Measurements from ENCODE around the gene ZBTB7B.
"Not testable (repeated sequence)": the region's sequence is repeated elsewhere in the genome, so short reads cannot be mapped to it uniquely, and the experiment has no call there.

ZBTB7B gene

DNA sequence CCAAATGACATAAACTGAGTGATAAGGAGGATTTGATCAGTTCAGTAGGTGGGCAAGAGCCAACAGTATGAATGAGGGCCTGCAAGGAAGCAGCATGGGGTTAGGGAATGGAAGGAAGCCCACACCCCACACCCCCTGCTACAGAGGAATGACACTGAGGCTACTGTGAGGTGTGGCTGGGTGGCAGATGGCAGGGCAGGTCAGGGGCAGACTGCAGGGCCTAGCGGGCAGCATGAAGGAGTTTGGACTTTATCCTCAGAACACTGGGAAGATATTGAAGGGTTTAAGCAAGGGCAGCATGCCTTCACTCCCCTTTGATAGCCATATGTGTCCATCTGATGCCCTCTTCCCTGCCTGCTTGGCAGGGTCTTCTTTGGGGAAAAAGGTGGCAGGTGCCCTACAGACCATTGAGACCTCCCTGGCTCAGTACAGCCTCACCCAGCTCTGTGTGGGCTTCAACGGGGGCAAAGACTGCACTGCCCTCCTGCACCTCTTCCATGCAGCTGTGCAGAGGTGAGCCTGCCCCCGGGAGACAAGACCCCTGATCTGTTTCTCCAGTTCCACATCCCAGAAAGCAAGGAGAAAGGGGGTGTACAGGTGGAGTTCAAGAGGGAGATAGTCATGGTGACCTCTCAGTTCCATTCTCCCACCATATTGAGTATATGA is 13.3 kb upstream of the ZBTB7B start:
- no peak for DNase-seq

DNA sequence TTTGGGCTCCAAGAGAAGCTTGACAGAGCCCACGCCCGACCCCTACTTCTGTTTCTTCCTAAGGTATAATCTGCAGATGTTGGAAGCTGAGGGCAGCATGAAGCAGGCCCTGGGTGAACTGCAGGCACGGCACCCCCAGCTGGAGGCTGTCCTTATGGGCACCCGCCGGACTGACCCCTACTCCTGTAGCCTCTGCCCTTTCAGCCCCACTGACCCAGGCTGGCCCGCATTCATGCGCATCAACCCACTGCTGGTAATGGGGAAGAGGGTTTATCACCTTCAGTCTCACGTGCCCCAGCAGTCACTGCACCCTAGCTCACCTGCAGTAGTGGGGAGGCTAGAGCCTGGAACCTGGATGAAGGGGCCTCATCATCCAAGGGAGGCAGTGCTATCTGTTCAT is 12.3 kb upstream of the ZBTB7B start:
- DNase-seq, result no peak

DNA sequence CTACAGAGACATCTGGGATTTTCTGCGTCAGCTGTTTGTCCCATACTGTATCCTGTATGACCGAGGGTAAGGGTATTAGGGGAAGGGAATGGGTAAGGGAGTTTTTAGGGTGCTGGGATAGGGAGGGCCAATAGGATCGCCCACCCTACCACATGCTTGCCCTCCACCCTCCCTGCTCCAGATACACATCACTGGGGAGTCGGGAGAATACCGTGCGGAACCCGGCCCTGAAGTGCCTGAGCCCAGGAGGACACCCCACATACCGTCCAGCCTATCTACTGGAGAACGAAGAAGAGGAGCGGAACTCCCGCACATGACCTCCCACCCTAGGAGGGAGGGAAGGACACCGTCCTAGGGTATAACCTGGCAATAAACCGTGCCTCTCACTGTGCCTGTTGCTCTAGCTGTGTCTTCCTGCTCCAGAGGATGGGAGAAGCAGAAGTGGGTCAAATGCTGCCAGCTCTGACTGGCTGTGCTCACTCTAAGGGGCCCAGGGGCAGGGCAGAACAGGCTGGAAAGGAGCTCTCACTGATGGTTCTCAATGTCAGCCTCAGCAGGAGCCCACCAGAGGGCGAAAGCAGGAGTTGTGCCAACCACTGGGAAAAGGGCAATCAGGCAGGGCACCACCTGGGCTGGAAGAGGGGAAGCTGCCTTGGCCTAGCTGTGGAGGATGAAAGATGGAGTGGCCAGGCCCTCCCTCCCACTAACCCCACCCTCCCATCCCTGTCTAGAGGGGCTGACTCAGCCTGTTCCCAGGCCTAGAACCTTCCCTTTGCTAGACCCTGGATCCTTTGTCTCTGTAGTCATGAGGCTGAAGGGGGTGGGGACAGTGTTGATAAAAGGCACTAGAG is 9.7 kb upstream of the ZBTB7B start:
- DNase-seq, result no peak

DNA sequence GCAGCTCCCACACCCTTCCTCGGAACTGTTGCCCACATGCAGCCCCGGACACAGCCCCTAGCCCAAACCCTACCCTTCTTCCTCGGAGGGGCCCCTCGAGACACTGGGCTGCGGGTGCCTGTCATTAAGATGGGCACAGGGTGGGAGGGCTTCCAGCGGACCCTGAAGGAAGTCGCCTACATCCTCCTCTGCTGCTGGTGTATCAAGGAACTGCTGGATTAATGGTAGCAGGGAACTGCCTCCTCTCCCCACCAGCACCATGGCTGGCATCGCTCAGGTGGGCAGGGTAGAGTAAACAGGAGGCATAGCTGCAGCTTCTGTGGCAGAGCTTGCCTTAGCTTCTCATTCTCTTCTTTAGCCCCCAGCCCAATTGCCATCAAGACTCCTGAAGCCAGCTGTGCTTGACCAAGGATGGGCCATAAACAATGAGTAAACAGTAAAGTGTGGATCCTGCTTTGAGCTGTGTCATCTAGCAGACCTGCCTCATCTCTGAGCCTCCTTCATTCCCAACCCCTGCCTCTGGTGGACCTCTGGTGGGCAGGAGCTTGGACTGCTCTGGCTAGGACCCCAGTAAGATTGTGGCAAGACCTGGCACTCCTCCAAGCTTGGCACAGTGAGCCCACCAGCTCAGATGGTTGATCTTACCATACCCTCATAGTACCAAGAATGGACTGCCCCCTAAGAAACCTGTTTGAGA is 8.9 kb upstream of the ZBTB7B start, which contains the start of gene LENEP:
Gene LENEP, plus strand, starts transcription at position 15 of the 697 bp plus-strand sequence. Its CDS starts 22 bp downstream, at position 37.
- DNase-seq, result no peak

DNA sequence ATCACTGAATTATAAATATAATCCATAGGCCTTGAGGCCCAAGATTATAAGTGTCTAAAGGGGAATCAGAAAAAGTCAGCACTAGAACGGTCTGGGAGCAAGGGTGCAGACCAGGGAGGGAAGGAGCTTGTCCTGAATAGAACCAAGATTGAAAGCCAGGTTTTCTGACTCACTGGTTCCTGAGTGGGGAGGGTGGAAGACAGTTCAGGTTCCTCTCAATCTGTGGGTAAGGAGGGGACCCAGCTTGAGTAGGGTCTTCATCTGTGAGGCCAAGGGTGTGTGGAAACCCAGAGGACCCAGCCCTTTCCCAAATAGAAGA is 8.4 kb upstream of the ZBTB7B start:
- no peak for DNase-seq

DNA sequence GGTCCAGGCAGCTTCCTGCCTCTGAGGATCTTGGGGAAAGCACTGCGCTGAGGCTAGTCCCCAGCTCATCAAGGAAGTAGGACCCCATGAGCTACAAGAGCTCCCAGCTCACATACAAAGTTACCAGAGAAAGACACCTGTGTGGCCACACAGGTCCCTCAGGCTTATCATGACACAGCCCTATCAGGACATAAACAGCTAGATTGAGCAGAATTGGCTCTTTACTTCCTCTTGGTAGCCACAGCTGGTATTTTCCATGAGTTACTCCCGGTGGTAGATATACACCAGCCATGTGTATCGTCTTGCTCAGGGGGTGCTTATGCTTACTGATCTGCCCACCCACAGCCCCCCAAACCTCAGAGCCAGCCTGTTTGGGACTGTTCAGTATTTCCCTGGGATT is 8.0 kb upstream of the ZBTB7B start:
- DNase-seq, result no peak

DNA sequence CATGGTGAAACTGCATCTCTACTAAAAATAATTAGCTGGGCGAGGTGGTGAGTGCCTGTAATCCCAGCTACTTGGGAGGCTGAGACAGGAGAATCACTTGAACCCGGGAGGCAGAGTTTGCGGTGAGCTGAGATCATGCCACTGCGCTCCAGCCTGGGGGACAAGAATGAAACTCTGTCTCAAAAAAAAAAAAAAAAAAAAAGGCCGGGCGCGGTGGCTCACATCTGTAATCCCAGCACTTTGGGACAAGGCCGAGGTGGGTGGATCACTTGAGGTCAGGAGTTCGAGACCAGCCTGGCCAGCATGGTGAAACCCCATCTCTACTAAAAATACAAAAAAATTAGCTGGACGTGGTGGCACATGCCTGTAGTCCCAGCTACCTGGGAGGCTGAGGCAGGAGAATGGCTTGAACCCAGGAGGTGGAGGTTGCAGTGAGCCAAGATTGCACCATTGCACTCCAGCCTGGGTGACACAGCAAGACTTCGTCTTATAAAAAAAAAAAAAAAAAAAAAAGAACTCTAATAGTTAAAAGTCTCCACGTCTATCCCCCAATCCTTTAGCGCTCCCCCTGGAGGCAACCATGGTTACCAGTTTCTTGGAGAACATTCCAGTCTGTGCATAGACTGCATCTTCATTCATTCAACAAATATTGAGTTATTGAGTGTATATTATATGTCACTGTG is 7.2 kb upstream of the ZBTB7B start:
- DNase-seq, result not testable (repeated sequence)

DNA sequence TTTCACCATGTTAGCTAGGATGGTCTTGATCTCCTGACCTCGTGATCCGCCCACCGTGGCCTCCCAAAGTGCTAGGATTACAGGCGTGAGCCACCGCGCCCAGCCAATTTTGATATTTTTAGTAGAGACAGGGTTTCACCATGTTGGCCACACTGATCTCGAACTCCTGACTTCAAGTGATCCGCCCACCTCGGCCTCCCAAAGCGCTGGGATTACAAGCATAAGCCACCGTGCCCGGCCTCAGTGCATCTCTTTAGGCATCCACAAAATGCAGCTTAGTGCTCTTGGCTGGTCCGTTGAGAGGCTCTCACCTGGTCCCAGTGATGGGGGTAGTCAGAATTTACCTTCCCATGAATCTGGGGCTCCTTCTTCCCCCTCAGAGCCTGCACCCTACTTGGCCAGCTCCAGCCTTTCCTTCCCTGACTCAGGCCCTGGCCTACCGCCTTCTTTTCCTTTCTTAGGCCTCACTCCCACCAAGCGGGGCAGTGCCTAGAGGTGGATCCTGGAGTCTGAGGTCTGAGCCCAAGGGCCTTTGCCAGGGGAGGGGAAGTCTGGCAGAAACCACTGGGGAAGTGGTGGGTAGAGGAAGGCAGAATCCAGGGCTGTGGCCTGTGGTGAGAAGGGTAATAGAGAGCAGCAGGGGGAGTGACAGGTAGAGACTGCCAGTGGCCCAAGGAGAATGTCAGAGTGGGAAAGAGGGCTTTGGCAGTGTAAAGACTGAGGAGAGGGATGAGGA is 5.5 kb upstream of the ZBTB7B start:
- no peak for DNase-seq

DNA sequence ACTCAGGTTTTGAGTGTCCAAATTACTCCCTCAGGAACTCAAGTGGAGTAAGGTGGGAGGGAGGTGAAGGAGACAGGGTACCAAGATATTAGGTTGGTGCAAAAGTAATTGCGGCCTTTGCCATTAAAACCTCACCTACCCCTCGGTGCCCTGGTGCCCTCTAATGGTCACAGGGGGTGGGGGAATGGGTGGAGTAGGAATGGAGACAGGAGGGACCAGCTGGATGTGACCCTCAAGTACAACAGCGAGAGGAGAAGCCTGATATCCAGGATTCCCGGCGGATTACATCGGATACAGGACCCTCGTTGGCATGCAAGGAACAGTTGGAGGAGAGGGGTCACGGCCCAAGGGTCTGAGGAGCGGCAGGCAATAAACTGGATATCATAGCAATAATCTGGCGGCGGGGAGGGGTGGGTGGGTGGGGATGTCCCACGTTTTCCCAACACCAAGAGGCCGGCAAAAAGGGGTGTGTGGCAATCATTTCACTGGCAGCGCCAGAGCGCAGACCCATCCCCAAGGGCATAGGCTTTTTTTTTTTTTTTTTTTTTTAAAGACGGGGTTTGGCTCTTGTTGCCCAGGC is 4.3 kb upstream of the ZBTB7B start:
- DNase-seq, result no peak

DNA sequence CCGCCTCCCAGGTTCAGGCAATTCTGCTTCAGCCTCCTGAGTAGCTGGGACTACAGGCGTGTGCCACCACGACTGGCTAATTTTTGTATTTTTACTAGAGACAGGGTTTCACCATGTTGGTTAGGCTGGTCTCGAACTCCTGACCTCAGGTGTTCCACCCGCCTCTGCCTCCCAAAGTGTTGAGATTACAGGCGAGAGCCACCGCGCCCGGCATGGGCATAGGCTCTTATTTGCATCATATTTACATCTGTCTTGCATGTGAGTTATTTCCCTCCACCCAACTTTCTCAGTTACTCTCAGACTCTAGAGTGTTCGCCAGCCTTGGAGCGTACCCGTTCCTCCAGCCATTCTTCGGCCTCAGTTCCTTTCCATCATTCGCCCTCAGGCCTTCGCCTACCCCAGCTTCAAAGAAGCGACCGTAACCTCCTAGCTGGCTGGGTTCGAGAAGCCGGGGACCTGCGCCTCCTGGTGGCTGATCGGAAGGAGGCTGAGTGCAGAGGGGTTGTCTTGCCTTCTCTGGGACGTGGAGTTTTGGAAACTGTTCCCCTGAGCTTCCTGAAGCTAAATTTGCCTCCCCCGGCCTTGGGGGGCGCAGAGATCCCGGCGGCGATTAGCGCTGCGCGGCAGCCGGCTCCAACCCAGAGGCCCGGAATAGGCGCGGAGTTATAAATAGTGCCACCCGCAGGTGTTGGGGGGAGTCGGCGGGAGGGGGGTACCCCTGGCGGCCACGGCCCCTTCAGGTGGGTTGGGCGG is 3.6 kb upstream of the ZBTB7B start:
- peak; percentile 84 for DNase-seq

DNA sequence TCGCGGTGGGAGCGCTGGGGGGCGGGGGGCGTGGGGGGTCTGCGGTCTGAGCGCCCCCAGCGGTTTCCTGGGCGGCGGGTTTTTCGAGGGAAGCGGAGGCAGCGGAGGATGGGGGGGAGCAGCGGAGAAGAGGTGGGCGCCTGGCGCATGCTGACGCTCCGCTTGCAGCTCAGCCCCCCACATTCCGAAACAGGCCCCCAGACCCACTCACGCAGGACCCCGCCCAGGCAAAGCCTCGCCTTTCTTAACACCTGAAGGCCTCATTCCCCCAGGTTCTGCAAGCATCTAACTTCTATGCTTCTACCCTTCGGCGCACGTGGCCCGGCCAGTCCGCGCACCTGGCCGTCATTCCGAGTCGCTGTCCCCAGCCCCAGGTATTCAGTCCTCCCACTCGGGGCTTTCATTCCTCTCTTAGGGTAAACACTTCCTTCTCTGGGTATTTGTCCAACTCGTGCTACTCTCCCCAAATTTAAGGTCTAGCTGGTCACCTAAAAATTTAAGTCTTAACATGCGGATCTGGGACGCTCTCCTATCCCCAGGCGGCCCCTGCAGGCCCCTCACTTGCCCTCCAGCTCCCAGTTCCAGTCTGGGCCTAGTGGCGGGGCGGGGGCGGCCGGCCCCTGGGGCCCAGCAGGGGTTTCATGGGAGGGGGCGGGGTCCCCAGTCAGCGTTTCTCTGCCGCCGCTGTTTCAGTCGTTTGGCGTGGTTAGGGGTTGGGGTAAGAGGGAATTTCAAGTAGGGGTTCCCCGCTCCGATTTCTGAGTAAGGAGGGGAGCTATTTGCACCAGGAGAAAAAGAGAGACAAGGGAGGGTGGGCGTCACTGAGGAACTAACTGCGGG is 2.8 kb upstream of the ZBTB7B start:
- peak; percentile 83 for DNase-seq

DNA sequence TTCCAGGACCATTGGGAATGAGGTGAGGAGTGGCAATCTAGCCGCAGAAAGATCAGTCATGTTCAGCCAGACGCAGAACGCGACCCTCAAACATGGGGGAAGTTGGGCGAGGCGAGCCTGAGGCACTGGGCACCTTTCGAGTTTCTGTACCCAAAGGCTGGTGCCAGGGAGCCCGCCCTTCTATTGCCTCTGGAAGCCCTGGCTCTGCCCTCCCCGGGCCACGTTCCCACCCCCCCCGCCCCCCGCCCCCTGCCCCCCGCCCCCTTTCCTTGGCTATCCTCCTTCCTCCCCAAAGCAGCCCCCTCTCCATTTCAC is 2.2 kb upstream of the ZBTB7B start:
- peak; percentile 83 for DNase-seq

DNA sequence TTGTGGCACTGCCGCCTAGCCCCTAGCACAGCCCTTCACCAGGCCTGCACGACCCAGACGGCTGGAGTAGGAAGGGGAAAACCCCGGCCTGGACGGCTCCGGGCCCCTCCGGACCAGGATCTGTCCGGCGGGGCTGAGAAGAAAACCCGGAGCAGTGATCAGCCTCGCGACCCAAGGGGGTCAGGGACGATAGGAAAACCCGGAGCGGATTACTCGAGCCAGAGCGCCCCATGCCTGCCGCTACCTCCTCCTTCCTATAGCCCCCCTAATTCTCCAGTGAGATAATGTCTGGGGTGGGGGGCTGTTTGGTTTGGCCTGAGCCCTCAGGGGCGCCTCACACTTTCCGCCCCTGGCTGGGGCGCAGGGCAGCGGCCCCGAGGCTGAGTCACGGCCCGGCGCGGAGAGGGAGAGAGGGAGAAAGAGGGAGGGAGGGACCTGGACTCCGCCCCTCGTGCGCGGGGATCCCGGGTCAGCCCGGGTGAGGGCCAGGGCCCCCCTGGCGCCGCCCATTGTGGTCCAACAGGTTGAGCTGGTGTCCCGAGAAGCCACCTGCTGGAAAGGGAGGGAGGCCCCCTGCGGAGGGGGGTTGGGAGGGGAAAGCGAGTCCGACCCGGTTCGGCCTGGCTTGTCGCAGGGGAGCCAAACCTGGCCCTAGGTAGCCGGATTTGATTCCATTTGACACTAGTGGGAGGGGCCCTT is 1.7 kb upstream of the ZBTB7B start:
- peak; percentile 93 for DNase-seq

DNA sequence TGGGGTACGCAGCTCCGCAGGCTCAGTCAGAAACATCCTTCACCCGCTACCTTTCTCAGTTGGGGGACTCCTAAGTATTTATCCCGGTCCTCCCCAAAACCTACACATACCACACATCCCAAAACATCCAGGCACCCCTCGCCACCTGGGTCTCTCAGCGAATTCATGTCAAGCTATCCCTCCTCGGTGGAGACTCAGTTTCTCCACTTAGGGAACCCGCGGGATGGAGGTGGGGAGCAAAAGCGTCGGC is 1.3 kb upstream of the ZBTB7B start:
- DNase-seq, result no peak

DNA sequence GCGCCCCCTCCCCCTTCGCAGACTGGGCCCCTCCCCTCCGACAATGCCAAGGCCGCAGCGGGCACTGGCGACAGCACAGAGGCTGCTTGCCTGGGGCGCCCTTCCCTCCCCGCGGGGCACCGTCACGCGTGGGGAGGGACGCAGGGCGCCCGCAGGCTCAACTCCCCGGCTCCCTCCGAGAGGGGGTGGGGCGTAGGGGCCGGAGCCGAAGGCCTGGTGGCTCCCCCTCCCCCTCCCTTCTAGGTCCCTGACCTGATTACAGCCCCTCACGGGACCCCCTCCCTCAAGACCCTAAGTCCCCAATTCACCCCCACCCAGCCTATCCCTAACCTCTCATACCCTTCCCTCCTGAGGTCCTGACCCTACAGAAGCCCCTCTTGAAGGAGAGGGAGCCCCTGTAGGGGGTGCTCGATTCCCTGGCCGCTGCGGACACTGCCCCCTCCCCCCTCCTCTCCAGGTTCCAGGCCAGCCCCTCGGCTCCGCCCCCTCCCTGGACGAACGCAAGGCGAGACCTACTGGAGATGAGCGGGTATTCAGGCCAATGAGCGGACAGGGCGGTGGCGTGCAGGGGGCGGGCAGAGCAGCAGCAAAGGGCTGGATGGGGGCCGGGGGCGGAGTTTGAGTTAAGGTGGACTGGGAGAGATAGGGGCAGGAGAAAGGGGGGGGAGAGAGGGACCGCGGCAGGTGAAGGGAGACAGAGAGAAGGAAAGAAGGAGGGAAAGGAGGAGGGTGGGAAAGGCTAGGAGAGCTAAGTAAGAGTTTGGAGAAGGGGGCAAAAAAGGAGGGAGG is 733 bp upstream of the ZBTB7B start:
- DNase-seq, result peak; percentile 95

DNA sequence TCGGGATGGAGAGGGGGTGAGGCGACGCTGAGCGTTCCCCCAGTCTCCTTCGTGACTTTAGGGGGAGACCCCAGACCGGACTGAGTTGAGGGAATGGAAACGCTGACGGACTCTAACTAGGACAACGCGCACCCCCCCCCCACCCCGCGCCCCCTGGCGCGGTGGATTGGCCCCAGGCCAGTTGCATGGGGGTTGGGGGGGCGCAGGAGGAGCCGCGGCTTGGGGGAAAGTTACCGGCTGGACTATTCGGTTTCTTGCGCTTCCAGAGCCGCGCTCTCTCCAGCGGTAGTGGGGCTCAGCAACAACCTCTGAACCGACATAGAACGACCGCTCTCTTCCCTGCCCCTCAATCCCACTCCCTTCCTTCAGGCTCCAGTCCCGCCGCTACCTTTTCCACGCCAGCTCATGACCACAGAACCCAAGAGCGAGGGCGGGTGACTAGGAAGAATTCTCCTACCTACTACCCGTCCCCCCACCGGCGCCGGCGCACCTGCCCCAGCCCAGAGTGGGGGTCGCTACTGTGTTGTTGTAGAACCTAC is 694 bp downstream of the ZBTB7B start:
- no peak for DNase-seq

DNA sequence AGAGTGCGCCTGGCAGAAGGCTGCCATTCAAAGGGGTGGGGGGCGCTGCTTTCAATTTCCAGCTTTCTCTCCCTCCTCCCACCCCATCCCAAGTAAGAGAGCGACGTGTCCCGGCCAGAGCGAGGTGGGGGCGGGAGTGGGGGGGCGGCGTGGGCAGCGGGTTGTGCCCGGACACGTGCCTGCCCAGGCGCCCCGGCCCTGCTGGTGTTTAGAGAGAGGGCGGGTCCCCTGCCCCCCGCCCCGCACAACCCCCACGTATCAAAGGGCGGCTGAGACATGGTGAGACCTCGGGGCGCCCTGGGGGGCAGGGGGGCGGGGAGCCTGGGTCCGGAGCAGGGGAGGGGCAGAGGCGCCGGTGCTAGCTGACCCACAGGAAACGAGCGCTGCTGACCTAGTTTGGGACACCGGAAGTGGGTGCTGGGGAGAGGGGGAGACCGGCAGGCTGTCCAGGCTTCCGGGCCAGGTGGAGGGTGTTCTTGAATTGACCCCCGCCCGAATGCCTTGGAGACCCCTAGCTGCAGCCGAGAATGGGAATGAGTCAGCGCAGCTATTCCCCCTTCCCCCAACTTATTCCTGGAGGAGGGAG is 1.3 kb downstream of the ZBTB7B start:
- no peak for DNase-seq

DNA sequence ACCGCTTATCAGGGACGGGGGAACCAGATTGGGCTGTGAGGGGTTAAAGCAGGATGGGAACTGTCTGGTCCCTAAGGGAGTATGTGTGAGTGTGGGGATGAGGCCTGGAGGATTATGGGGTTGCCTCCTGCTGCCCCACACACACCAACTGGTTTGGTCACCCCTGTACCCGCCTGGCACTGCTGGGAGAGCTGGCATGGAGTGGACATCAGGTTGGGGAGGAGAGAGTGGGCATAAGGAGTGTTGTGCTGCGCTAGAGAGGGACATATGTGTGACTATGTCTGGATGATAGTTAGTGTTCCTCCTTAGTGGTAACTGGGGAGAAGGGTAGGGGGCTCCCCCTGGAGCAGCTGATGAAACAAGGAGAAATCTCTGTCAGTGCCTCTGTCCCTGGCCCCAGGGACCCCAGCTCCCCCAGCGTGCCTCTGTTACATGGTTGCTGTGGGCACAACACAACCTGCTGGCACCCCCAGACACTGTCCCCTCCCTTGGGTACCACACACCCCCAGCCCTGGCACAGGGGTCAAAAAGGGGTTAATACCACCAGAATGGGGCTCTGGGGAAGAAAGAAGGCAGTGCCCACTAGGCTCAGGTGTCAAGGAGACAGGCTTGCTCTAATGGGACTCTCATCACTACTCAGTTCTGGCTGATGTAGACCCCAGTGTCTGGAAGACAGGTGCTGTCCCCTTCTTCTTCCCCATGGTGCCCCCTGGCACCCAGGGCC is 1.9 kb downstream of the ZBTB7B start:
- DNase-seq, result no peak

Data from KG1 (cell line).